GM12878 (cell line): ENCODE results near the gene CSF3. TPM values are rescaled to one million over a fixed set of nuclear protein-coding genes. Genes with fewer than 3 reads are reported as not detected.
A peak's percentile ranks its signal among the peaks of the same experiment; 100 is the strongest.

ENCODE experiments used
- ATAC-seq: fragments of 200-7000 bp; cut with Tn5 transposase; 3 replicates; pipeline ENCODE4 v1.9.1; 2020; ENCODE audit warnings: mild to moderate bottlenecking, moderate library complexity
- BruUV-seq: library from RNA; stranded (reverse); fragments of 400-500 nt; replicated peaks from 2 replicates; lab custom pipeline; 2021; lab: Mats Ljungman, UMichigan
- CTCF ChIA-PET: fragments of 300-600 bp; sonication (Branson Sonifier 250); formaldehyde crosslinking; extraction: SDS; loops from one replicate; lab custom pipeline; 2021; ENCODE audit warnings: inconsistent platforms; lab: Yijun Ruan, JAX
- POLR2A ChIA-PET: fragments of 350-600 bp; formaldehyde crosslinking; extraction: SDS; loops from one replicate; lab custom pipeline; 2021; ENCODE audit warnings: inconsistent platforms; lab: Charles Lee
- RAD21 ChIA-PET: fragments of 300-600 bp; sonication (Branson Sonifier 250); formaldehyde crosslinking; loops from one replicate; lab custom pipeline; 2023; ENCODE audit warnings: antibody characterized with exemption; ENCODE audit not compliant: unreplicated experiment; lab: Charles Lee
- SMC1A ChIA-PET: fragments of 300-600 bp; sonication (Branson Sonifier 250); formaldehyde crosslinking; loops from one replicate; lab custom pipeline; 2023; ENCODE audit not compliant: unreplicated experiment, uncharacterized antibody; lab: Charles Lee
- DNase-seq: peaks from one replicate; pipeline ENCODE4 v3.0.0-alpha.2; 2011; ENCODE audit warnings: low read depth, low spot score
- FAIRE-seq: peaks from 3 replicates; lab custom pipeline; 2011; peaks lifted over from hg19 to GRCh38; lab: Jason Lieb, UNC
- H2AFZ ChIP-seq: 2 replicates; pipeline ENCODE4 v1.6.0; 2011; ENCODE audit warnings: low read depth, low read length, control low read depth; ENCODE audit not compliant: control insufficient read depth
- H3K27ac ChIP-seq: 2 replicates; pipeline ENCODE4 v1.5.1; 2011; ENCODE audit warnings: control low read depth; ENCODE audit not compliant: control insufficient read depth, insufficient read depth
- H3K27me3 ChIP-seq, 2 experiments: replicated peaks in 1 of 2; 2 replicates each; pipeline versions ENCODE4 v1.6.0 to v1.6.1; 2011; ENCODE audit warnings: low read length in 1 of 2; ENCODE audit not compliant: control insufficient read depth in 2 of 2, insufficient read depth in 2 of 2
- H3K36me3 ChIP-seq, 2 experiments: 2 replicates each; pipeline ENCODE4 v1.5.1; 2011; ENCODE audit warnings: low read length in 1 of 2; ENCODE audit not compliant: control insufficient read depth in 2 of 2, insufficient read depth in 2 of 2
- H3K4me1 ChIP-seq: 2 replicates; pipeline ENCODE4 v1.6.1; 2011; ENCODE audit warnings: mild to moderate bottlenecking, low read length, moderate library complexity, mixed read lengths; ENCODE audit not compliant: control insufficient read depth, insufficient read depth
- H3K4me2 ChIP-seq: 2 replicates; pipeline ENCODE4 v1.6.0; 2011; ENCODE audit warnings: control low read depth; ENCODE audit not compliant: control insufficient read depth, insufficient read depth
- H3K4me3 ChIP-seq: fragments of 200-600 bp; sonication (generic); 2 replicates; pipeline ENCODE4 v1.5.1; 2016
- H3K79me2 ChIP-seq: 2 replicates; pipeline ENCODE4 v1.6.0; 2011; ENCODE audit warnings: low read length; ENCODE audit not compliant: control insufficient read depth, insufficient read depth
- H3K9ac ChIP-seq: 2 replicates; pipeline ENCODE4 v1.8.0; 2011; ENCODE audit warnings: low read length, control low read depth, mixed read lengths; ENCODE audit not compliant: control insufficient read depth, insufficient read depth
- H3K9me3 ChIP-seq: replicated peaks from 3 replicates; pipeline ENCODE4 v1.5.1; 2011; ENCODE audit warnings: mild to moderate bottlenecking, low read length; ENCODE audit not compliant: control insufficient read depth, insufficient read depth
- H4K20me1 ChIP-seq: 2 replicates; pipeline ENCODE4 v1.6.0; 2011; ENCODE audit not compliant: control insufficient read depth, insufficient read depth
- CTCF ChIP-seq, 3 experiments: IDR thresholded peaks in 2 of 3; conservative IDR thresholded peaks in 1 of 3; 2 replicates each; pipeline ENCODE4 v1.5.1; 2011; ENCODE audit warnings: low read depth in 3 of 3, low read length in 3 of 3, mild to moderate bottlenecking in 3 of 3, control low read depth in 2 of 3, moderate library complexity in 2 of 3, inconsistent platforms in 1 of 3, mixed read lengths in 1 of 3; ENCODE audit not compliant: control insufficient read depth in 2 of 3, insufficient read depth in 1 of 3; ENCODE audit errors: extremely low read depth in 1 of 3
- E2F4 ChIP-seq: IDR thresholded peaks from 2 replicates; pipeline ENCODE4 v1.6.1; 2012; ENCODE audit warnings: low read depth, low read length, improper control_type of control experiment
- HDGF ChIP-seq: fragments of 450-650 bp; IDR thresholded peaks from 2 replicates; pipeline ENCODE4 v1.6.1; 2016; ENCODE audit warnings: antibody characterized with exemption
- POLR2AphosphoS5 ChIP-seq: IDR thresholded peaks from 2 replicates; pipeline ENCODE4 v1.6.1; 2011; ENCODE audit warnings: mild to moderate bottlenecking, low read length, inconsistent platforms
- RAD21 ChIP-seq: IDR thresholded peaks from 2 replicates; pipeline ENCODE4 v1.6.1; 2011; ENCODE audit warnings: mild to moderate bottlenecking, low read depth, low read length, moderate library complexity; ENCODE audit not compliant: insufficient read depth
- RB1 ChIP-seq: fragments of 450-650 bp; formaldehyde crosslinking; IDR thresholded peaks from 2 replicates; pipeline ENCODE4 v1.6.1; 2017; ENCODE audit warnings: mild to moderate bottlenecking, borderline replicate concordance
- SMAD5 ChIP-seq: IDR thresholded peaks from 2 replicates; pipeline ENCODE4 v1.6.1; 2016; ENCODE audit warnings: antibody characterized with exemption, low read depth
- SMC3 ChIP-seq: IDR thresholded peaks from 2 replicates; pipeline ENCODE4 v1.6.1; 2011; ENCODE audit warnings: low read length, improper control_type of control experiment, borderline replicate concordance
- WGBS: methylation state at CpG from one replicate; pipeline ENCODE4 v1.1.6; 2016; ENCODE audit warnings: low lambda C conversion rate; ENCODE audit not compliant: insufficient replicate concordance, insufficient coverage; ENCODE audit errors: missing lambda C conversion rate; 5-methylcytosine and 5-hydroxymethylcytosine counted together
- in situ Hi-C: fragments of 300-500 bp; cut with MboI; formaldehyde crosslinking; loops from 9 replicates; pipeline ENCODE4 v1.14.3; 2018; ENCODE audit warnings: mixed read lengths
- intact Hi-C: fragments of 100-400 bp; cut with micrococcal nuclease; formaldehyde crosslinking; loops from one replicate; pipeline ENCODE4 v1.14.2; 2022; ENCODE audit not compliant: unreplicated experiment
- polyA plus RNA-seq, 11 experiments: library from polyadenylated mRNA; depleted of rRNA in 4 of 11; unstranded in 6 of 11; stranded (reverse) in 5 of 11; fragments of >200 nt; fragmentation: Nextera tagmentation in 4 of 11; fragmentation: Illumina TruSeq in 1 of 11; extraction: Ambion mirVana in 4 of 11; extraction: Trizol in 1 of 11; gene quantifications; 1 replicate in 1 of 11; 2 replicates in 10 of 11; pipeline versions ENCODE4 v1.2.1 to v1.2.3, GENCODE V29; 2011 to 2016; ENCODE audit warnings: inconsistent platforms in 2 of 11, missing spikeins in 2 of 11, low read depth in 1 of 11
- total RNA-seq, 4 experiments: library from RNA; depleted of rRNA in 3 of 4; stranded (reverse); fragments of >200 nt in 3 of 4; fragmentation: Illumina TruSeq in 1 of 4; extraction: Trizol in 1 of 4; gene quantifications; 2 replicates each; pipeline versions ENCODE4 v1.2.1 to v1.2.3, GENCODE V29; 2013 to 2021
- TF ChIP-seq, protein P1 (sequence below): fragments of 450-650 bp; conservative IDR thresholded peaks from 2 replicates; pipeline ENCODE4 v1.6.1; 2017; ENCODE audit warnings: mild to moderate bottlenecking, moderate library complexity
- TF ChIP-seq, protein P2 (sequence below): fragments of 150-350 bp; IDR thresholded peaks from 2 replicates; pipeline ENCODE4 v1.6.1; 2014; ENCODE audit warnings: mild to moderate bottlenecking, low read depth, low read length

The CSF3 gene
- total and polyA plus RNA-seq, 10 of the 15 experiments (the other 5 are each of a cell fraction or from before 2014, with no cell fraction given), result 0.09 to 0.28 (median 0.12) TPM; not detected in 5

DNA sequence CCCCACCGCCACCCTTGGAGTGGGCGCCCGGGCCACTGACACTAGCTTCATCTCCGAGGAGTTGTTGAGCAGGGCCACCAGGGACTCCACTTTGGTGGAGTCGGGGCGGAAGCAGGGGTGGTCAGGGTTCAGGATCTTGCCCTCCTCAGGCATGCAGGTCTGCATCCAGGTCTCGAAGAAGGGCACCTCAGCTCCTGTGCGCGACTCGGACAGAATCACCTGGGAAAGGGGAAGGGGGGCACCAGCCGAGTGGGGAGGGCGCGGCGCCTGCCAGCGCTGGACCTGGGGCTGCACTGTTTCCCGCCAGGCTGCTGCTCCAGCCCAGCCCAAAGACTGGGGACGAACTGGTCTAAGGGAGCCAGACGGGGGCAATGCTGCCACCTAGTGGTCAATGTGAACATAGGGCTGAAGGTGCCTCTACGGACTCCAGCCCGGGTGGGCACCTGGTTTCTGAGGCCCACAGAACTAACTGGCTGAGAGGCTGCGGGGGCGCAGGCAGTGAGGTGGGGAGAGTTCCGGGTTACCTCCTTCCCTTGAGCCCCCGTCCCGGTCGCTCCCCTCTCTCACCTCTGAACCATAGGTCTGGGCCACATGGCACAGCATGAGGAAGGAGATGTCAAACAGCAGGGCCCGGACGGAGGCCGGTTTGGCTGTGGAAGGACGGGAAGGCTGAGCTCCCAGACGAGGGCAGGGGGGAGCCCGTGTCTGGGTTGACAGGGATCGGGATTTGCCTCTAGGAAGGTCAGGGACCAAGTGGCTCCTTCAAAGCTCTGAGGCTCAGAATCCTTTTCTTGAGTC lies 11.8 kb downstream of the CSF3 start:
- peak; percentile 86 for FAIRE-seq
- H2AFZ ChIP-seq, result no peak overlapping the region
- H3K36me3 ChIP-seq, result peaks cover 19% of the 10 kb centered on the region in 2 experiments; a peak in 3 of 4 replicates
- H3K4me1 ChIP-seq, result no peaks in the 10 kb centered on the region
- H3K9ac ChIP-seq, result no peak overlapping the region
- BruUV-seq, result no TSS peak
- no peak overlapping the region for H3K27ac ChIP-seq
- 37% methylated on average over 32 of the region's 33 CpGs for WGBS
- H3K9me3 ChIP-seq, result no peaks in the 10 kb centered on the region
- H3K27me3 ChIP-seq, result no peaks in the 10 kb centered on the region
- H3K4me2 ChIP-seq, result no peak overlapping the region
- H3K79me2 ChIP-seq, result no peaks in the 10 kb centered on the region
- intact Hi-C loops, result loop anchor here (5.0 kb wide), 1 partner anchor 405 kb away; no protein-coding TSS in a partner anchor
- ATAC-seq, result peak; percentile 100
- CTCF ChIA-PET, result interaction anchor here (0.8 to 3.1 kb wide), 36 partner anchors 8 to 674 kb away, joined by 3 to 31 read pairs (median 5); partner anchors contain the start of genes CSF3, MED24, THRA and WIPF2
- TF ChIP-seq RAD21, result peak; percentile 63
- TF ChIP-seq SMC3, result peak; percentile 62
- TF ChIP-seq, protein P1, sequence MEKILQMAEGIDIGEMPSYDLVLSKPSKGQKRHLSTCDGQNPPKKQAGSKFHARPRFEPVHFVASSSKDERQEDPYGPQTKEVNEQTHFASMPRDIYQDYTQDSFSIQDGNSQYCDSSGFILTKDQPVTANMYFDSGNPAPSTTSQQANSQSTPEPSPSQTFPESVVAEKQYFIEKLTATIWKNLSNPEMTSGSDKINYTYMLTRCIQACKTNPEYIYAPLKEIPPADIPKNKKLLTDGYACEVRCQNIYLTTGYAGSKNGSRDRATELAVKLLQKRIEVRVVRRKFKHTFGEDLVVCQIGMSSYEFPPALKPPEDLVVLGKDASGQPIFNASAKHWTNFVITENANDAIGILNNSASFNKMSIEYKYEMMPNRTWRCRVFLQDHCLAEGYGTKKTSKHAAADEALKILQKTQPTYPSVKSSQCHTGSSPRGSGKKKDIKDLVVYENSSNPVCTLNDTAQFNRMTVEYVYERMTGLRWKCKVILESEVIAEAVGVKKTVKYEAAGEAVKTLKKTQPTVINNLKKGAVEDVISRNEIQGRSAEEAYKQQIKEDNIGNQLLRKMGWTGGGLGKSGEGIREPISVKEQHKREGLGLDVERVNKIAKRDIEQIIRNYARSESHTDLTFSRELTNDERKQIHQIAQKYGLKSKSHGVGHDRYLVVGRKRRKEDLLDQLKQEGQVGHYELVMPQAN, result no peak
- TF ChIP-seq RB1, result peak; percentile 65; the same call in 1 of the 2 replicates
- TF ChIP-seq E2F4, result 0 out of 2 replicates have a peak, but pooled peaks have one; percentile 31
- TF ChIP-seq SMAD5, result 0 out of 2 replicates have a peak, but pooled peaks have one; percentile 36
- TF ChIP-seq HDGF, result peak; percentile 57
- TF ChIP-seq CTCF (IDR thresholded peaks at IDR 0.05 in 2 of 3, conservative IDR thresholded peaks at IDR 0.05 in 1 of 3; ENCODE audit: control insufficient read depth in 2 of 3, extremely low read depth in 1 of 3, insufficient read depth in 1 of 3, low read depth in 3 of 3, low read length in 3 of 3), result peak; percentile 80 to 88 (median 86)
- TF ChIP-seq, protein P2, sequence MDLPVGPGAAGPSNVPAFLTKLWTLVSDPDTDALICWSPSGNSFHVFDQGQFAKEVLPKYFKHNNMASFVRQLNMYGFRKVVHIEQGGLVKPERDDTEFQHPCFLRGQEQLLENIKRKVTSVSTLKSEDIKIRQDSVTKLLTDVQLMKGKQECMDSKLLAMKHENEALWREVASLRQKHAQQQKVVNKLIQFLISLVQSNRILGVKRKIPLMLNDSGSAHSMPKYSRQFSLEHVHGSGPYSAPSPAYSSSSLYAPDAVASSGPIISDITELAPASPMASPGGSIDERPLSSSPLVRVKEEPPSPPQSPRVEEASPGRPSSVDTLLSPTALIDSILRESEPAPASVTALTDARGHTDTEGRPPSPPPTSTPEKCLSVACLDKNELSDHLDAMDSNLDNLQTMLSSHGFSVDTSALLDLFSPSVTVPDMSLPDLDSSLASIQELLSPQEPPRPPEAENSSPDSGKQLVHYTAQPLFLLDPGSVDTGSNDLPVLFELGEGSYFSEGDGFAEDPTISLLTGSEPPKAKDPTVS, result no peak
- TF ChIP-seq POLR2AphosphoS5, result no peak
- DNase-seq, result peak; percentile 12
- H4K20me1 ChIP-seq, result no peaks in the 10 kb centered on the region
- SMC1A ChIA-PET, result interaction anchor here (0.7 to 2.3 kb wide), 11 partner anchors 11 to 156 kb away, joined by 3 to 12 read pairs (median 3); partner anchors contain the start of gene CSF3
- POLR2A ChIA-PET, result interaction anchor here (1.2 kb wide), 1 partner anchor 12 kb away, joined by 4 read pairs; the partner anchor contains the start of gene CSF3
- RAD21 ChIA-PET, result interaction anchor here (0.9 to 2.1 kb wide), 10 partner anchors 13 to 406 kb away, joined by 3 to 12 read pairs (median 5); no protein-coding TSS in a partner anchor
- no peak overlapping the region for H3K4me3 ChIP-seq
- in situ Hi-C loops, result no loop called here
